ENCODE data around the gene F2RL3.

GRCh38 chr19:16896146-16897028 is 7.6 kb downstream of the F2RL3 start:
- TF ChIP-seq REST (IDR thresholded peaks at IDR 0.05; ENCODE audit: insufficient read depth in 1 of 2, low read depth in 2 of 2, low read length in 1 of 2) = no peak
- no peak for TF ChIP-seq SIN3A (IDR thresholded peaks at IDR 0.05; ENCODE audit: borderline replicate concordance, insufficient read depth, low read depth, low read length)
- TF ChIP-seq CTCF (IDR thresholded peaks at IDR 0.05) = no peak
- TF ChIP-seq POLR2AphosphoS5 (IDR thresholded peaks at IDR 0.05; ENCODE audit: low read depth, low read length) = no peak
